HG03354 (cell line): ENCODE results near the gene TFF3.

Source experiments
- ATAC-seq: cut with Tn5 transposase; IDR thresholded peaks from one replicate; pipeline ENCODE4 v1.9.1; 2021; ENCODE audit warnings: mild to moderate bottlenecking; ENCODE audit not compliant: unreplicated experiment, poor library complexity, severe bottlenecking

Gene TFF3

DNA sequence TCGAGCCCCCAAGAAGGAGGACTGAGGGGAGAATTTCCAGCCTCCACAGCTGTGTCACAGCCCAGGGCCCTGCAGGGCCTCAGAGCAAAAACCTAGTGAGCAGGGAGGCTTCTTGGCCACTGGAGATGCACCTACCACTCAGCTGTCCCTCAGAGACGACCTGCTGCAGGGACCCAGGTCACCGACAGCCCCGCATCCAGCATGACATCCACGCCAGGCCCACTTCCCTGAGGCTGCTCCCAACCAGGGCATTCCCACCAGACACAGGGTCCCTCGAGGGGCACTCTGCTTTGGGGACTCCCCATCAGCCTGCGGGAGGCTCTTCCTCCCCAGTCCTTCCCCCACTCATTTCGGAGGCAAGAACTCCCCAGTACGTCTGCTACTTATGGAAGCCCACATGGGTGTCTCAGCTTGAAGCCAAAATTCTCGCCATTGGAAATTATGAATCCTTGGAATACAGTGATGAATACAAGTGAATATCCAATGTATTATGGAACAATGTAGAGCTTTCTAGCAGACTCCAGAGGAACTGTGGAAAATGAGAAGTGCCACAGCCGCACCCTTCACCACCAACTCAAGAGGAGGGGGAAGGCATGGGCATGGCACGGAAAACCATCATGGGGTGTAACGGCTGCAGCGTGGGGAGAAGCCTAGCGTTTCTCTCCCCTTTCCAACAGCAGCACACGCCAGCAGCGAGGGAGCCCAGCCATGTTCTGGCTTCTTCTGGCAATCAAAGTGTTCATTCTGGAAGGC, 6.9 kb downstream of the TFF3 start:
- no peak for ATAC-seq

DNA sequence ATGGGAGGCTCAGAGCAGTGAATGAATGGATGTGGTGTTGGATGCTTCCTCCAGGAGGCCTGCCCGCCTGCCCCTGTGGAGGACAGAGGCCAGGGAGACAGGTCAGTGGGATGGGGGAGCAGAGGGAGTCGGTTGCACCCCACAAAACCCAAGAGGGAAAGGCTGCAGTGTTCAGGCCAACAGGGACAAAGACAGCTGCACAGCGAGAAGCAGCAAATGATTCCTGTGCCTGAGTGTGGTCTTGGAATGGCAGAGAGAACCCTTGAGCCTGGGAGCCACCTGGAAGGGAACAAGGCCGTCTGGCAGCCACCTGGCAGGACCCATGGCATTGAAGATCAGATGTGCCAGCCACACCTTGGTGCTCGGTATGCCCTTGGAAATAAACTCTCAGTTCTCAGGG, 8.1 kb downstream of the TFF3 start:
- ATAC-seq = no peak

DNA sequence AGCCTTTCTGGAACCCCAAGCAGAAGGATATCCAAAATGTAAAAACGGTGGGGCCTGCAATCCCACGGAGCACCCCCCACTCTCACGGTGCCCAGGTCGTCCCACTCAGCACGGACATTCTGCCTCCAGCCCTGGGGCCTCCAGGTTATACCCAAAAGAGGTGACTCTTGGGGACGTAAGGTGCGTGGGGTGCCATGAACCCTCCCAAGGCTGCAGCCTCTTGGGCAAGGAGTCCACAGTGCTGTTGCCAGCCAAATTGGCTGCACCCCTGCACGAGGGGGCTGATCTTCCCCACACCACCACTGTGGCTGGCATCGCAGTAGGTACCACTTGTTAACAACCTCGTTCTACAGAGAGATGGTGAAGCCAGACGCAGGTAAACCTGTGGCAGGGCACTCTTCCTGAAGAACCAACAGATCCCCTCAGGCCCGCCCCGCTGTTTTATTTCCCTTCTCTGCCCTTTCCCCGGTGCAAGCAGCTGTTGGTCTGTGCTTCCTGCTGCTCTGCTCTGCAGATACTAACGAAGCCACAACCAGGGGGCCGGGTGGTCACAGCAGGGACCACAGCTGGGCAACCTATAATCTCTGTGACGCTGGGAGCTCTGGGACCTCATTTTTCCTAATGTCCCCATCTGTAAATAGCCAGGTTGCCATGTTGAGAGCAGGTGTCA, 8.7 kb downstream of the TFF3 start:
- no peak for ATAC-seq

DNA sequence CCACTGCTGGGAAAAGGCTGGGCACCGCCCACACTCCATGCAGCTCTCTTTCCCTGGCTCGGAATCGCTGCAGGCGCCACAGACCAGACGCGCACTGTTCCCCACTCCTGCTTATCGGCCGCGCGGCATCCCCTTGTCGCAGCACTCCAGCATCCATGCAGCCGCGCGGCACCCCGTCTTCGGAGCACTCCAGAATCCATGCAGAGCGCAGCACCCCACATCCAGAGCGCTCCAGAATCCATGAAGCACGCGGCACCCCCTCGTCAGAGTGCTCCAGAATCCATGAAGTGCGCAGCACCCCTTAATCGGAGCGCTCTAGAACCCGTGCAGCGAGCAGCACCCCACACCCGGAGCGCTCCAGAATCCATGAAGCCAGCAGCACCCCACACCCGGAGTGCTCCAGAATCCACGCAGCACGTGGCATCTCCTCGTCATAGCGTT, 9.5 kb downstream of the TFF3 start:
- ATAC-seq = no peak

DNA sequence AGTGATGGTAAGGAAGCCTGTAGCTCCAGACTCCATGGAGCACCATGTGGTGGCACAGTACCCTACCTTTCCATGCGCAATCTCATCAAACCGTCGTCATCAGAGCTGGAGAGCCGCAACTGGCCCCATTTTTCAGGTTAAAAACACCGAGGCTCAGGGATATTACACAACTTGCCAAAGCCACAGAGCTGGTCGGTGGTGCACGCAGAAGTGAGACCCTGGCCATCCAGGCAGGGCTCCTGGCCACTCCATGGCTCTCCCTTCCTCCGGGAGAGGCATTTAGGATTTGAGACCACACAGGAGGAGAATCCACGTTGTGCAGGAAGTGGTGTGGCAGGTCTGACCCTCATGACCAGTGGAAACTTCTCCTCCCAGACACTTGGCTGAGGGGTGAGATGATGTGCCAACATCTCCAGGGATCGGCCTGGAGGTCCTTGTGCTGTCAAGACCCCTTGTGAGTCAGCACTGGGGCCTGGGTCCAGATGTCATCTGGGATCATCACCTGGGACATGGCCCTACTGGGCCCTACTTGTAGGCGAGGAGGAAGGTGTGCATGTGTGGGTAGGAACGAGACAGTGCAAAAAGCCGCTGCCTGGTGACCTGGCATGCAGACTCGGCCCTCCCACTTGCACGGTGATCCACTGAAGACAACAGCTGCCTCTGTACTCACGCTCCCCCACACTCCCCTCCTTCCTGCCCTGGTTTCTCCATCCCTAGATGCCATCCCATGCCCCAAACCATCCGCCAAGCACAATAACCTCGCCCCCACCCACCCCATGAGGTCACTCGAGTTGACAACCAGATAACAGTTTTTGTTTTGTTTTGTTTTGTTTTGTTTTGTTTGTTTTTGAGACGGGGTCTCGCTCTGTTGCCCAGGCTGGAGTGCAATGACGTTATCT, 10.4 kb downstream of the TFF3 start:
- ATAC-seq = no peak

DNA sequence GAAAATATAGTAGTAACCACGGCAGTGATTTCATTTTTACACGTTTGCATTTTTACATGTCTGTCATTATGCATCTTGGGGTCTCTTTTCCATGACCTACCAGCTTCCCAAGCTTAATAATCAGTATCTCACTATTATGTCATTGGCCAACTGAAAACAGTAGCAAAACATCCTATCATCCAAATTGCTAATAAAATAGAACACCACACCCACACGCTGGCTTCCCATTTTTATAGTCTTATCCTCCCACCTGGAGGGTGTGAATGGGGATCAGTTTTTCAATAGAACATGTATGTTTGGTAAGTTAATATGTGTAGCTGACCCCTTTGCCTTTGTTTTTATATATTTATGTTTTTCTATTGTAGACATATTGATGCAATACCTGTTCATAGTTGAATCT, 11.8 kb downstream of the TFF3 start:
- ATAC-seq = no peak

DNA sequence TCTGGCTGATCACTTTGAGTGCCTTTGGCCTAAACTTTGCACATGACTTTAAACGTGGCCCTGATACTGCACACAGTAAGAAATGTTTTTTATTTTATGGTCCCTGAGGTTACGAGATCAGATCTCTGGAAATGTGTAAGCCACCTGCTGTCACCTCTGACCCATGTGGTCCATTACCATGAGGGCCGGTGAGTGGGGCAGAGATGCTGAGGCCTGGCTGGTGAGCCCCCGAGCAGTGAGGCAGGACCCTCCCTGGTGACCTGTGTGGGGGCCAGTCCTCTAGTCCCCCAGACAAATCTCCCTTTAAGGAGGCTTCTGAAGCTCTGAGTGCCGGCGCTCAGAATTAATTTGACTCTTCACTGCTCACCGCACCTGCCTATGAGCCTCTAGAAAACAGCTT, 12.4 kb downstream of the TFF3 start:
- no peak for ATAC-seq

DNA sequence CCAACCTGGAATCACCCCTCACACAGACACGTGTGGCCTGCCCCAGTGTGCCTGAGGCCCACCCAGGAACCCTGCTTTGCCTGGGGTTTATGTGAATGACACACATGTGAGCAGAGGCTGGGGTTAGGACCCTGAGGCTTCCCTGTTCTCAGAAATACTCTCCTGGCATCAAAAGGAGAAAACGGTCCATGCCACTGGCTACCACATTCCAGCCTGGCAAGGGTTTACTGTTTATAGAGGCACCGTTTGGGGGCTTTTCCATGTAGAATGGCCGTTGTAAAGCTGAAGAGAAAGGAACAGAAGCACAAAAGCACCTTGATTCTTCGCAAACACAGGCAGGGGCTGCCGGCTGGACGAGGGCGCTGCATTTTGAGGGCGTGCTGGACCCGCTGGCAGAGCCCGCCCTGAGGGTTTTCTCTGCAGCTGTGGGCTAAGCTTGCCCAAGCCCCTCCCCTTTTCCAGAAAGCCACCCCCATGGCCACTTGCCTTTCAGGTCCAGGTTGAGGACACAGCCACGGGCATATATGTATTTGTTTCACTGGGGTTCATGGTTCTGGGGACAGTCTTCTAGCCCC, 13.0 kb downstream of the TFF3 start:
- ATAC-seq = no peak

DNA sequence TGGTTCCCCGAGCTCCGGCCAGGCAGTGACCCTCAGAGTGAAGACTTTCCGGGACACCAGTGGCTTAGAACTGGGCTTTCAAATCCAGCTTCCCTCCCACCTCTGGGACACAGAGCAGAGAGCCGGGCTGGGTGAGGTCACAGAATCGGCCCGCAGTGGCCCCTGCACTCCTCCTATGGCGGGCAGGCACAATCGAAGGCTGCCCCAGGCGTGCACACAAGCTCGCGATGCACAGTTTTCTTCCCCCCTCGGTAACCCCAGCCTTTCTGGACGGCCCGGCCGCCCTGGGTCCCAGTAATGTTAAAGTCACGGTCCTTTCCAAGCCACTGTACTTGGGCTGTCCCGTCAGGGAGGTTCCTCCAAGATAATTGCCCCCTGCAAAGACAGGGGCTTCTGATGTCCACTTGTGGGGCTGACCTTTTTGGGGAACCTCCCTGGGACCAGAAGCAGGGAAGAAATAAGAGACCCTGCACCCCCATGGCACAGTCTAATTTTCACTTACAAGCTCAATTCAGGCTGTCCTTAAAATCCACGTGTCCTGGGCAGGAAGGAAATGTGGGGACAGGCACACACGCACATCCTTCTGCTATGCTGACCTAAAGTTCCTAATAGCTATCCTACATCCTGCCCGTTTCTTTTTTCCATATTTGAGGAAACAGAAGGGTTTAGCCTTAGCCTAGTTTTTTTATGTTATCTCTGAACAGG, 13.7 kb downstream of the TFF3 start:
- no peak for ATAC-seq

DNA sequence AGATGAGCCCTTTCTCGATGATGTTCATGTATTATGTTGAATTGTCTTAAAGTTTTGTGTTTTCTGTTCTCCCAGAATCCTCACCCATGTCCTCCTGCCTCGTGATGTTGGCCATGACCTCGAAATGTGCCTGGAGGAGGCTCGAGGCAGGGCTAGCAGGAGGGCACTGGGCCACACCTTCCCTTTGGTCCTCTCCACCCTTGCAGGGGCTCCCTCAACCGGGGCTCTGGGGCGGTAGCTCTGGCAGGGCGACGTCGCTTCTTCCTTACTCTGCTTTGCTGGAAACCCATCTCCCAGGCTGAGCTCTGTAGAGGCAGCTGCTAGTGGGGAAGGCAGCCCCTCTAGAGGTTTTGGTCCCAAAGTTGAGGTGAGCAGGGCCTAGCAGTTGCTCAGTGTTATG, 14.3 kb downstream of the TFF3 start:
- ATAC-seq = no peak

DNA sequence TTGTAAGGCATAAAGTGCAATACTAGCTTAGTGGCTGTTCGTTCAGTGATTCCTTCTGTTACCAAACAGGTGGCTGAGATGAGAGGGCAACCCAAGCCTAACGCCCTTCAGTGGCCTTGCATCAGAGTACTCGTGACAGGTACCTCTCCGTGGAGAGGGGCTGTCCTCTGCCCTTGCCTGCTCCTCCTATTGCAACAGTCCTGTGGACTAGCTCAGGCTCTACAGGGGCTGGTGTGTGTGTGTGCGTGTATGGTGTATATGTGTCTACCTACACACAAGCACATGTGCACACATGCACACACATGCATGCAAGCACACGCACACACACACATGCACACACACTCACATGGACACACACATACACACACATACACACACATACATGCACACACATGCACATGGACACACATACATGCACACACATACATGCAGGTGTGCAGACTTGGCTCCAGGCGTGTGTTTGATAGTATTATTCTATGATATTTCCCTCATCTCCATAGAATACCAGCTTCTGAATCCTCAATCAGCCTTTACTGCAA, 15.1 kb downstream of the TFF3 start:
- no peak for ATAC-seq

DNA sequence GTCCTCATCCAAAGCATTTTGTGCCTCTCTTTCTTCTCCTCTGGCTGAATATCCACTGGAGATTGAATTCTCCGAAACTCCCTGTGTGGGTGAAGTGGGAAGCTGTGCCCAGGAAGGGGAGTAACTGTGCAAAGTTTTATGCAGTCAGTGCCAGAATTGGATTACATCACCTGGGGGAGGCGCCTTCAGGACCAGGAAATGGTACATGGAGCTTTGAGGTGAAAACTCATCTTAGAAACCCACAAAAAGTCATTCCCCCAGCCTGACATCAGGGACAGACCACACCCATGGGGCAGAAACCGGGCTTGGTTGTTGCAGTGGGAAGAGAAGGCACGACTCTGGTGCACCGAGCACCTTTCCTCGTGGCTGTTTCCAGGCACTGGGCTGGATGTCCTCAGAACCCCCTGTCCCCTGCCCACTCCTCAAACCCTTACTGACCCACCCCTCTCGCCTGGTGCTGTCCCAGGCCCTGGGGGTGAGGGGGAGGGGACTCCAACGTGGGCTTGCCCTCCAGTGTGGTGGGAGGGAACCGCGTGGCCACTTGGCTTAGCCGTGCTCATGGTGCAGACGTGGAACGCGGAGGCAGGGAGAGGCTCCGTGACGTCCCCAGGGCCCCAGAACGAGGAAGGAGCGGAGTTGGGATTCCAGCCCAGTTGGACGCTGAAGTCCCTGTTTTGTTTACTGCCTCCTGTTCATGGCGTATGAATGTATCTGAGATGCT, 15.7 kb downstream of the TFF3 start:
- ATAC-seq = no peak

DNA sequence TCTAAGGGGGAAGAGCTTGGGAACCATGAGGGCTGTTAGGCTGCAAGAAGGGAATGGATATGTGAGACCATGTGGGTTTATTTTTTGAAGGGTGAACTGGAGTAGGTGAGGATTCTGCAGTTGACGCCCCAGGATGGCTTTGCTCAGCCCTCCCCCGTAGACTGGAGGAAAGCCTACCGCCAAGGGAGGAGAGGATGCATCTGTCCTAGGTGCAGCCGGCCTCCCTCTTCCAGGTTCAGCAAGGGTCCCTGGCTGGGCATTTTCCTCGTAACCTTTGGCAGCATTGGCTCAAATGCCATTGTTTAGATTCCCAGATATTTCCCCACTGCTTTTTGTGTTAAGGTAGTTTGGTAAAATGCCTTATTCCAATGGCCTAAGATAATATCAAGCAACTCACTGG, 16.6 kb downstream of the TFF3 start:
- no peak for ATAC-seq

DNA sequence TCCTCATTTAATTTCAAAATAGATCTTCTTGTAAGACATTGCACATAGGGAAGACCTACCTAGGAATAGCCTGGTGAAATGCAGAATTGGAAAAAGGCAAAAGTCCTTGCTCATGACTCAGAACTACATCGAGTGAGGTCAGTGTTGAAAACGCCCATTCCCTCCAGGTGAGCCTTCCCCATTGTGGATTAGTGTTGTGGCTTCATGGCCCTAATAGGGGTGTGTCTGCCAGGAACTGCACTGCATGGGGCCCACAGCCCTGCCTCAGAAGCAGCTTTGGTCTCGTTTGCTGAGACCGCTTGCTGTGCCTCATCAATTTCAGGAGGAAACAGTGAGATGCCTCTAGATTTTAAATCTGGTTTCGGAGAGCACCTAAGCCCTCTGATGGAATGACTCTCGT, 17.0 kb downstream of the TFF3 start:
- ATAC-seq = no peak

DNA sequence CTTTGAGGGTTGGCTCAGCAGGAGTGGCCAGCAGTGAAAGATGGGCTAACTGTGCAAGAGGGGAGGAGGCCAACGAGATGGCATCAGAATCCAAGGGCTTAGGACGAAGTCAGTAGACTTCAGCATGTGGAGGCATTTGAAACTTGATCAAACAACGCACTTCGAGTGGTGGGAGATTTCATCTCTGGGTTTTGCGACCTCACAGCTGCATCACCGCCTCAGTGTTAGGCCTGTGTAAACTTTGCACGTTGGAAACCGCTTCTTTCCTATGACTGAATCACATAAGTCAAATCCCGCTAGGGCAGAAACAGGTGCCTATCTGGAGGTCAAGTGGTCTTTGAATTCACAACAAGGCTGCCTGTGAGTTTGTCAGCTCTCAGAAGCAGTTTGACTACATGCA, 17.8 kb downstream of the TFF3 start:
- ATAC-seq = no peak

DNA sequence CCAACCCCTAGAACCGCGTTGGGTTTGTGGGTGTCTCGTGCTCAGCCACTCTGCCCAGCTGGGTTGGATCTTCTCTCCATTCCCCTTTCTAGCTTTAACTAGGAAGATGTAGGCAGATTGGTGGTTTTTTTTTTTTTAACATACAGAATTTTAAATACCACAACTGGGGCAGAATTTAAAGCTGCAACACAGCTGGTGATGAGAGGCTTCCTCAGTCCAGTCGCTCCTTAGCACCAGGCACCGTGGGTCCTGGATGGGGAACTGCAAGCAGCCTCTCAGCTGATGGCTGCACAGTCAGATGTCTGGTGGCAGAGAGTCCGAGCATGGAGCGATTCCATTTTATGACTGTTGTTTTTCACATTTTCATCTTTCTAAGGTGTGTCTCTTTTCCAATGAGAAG, 18.7 kb downstream of the TFF3 start:
- no peak for ATAC-seq

DNA sequence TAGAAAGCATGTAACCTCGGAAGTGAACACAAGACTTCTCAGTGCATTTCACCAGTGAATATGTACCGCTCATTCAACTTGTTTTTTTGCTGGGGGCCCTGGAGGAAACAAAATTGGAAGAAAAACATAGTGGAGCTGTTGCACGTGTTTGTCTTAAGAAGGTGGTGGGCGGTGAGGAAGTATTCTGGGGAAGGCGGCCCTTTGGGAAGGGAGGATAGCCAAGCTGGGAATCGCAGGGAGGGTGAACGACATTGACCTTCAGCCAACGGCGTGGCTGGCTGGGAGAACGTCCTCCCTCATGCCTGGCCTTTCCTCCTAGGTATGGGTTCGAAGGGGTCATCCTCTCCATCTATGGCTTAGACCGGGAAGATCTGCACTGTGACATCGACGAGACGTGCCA, 19.4 kb downstream of the TFF3 start:
- no peak for ATAC-seq

DNA sequence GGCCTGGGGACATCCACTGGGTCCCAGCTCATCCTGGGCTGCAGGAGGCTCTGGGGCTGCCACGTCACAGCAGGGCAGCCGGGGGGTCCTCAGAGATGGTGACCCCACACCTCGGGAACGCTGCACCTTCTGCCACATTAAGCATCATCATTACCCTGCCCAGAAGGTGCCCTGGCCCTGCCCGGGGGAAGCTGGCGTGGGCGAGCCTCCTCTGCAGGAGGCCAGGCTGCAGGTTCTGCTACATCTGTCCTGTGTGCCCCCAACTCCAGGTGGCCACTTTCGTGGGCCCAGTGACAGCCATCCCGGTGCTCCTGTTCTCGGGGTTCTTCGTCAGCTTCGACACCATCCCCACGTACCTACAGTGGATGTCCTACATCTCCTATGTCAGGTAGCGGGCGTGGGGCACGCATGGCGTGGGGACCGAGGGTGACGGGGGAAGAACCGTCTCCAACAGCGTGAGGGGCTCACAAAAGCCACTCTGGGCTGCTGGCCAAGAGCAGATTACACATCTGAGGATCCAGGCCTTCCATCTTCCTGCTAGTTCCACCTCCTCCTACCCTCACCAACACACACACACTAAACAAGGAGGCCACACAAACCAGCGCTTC, 20.8 kb downstream of the TFF3 start:
- no peak for ATAC-seq
